Epidermal melanocyte (primary cell): ENCODE measurements around the gene ARFGAP1.
"Not testable (repeated sequence)": the region's sequence is repeated elsewhere in the genome, so short reads cannot be mapped to it uniquely, and the experiment has no call there.

Source experiments
- DNase-seq: peaks from one replicate; pipeline ENCODE4 v3.0.0; 2011; ENCODE audit warnings: low spot score; ENCODE audit not compliant: insufficient read length

Gene ARFGAP1

DNA sequence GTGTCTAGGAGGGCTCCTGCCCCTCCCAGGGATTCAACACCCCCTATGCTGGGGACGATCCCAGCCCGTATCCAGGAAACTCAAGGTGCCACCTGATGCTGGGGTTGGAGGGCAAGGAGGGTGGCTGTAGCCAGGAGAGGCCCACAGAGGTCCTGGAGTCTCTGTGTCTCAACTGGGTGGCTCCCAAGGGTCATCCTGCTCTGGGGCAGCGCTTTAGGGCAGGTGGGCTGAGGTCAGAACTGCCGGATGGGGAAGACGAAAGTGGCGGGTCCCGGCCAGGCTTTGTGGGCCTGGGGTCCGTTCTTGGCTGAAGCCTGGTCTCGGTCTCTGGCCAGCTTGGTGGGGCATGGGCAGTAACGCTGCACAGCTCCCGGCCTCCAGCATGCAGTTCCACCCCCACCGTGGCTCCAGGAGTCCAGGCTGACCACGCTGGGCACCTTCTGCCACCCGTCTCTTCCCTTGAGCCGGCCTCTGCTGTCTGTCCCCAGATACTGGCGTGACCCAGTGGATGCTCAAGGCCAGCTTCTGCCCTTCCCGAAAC lies 17.6 kb downstream of the ARFGAP1 start:
- no peak for DNase-seq

DNA sequence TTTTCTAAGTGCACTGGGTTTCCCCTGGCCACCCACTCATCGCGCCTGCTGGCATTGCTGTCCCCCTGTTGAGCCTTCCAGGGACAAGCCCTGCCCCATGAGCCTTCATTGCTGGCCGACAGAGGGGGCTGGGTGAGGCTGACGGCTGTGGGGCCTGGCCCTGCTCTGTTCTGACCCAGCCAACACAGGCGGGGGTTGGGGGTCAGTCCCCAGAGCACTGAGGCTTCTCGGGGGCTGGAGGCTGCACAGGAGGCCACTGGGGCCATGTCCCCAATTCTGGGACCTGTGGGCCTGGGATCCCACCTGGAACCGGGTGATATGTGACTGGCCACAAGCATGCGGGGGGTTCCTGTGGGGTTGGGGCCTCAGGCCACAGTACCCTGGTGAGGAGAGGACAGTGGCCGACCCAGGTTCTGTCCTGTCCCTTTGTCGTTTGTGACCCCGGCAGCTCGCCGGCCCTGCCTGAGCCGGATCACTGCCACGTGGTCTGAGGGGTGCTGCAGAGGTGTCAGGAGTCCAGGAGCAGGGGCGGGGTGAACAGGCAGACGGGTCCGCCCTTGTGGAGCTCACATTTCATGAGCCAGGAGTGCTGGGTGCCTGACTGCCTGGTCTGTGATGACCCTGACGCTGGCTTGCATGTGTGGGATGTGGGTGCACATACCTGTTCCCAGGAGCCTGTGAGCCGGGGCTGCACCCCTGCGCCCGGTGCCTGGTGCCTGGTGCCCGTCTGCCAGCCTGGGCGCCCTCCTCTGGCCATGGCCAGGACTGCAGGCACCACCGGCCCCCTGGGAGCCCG lies 18.3 kb downstream of the ARFGAP1 start:
- peak; percentile 84 for DNase-seq

DNA sequence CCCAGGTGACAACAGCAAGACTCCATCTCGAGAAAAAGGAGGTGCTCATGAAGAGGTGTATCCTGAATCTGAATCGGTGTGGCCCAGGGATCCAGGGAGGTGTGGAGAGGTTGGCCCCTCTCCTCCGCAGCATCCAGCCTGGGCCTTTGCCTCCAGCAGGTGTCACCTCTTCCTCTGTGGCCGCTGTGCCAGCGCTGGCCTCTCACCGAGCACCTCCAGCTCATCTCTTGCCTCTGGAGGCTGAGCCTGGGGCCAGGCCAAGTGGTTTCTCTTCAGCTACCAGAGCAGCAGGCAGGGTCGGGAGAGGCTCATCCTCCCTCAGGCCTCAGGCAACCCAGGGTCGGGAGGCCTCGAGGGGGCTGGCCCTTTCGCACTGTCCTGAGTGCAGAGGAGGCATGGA lies 19.2 kb downstream of the ARFGAP1 start:
- no peak for DNase-seq

DNA sequence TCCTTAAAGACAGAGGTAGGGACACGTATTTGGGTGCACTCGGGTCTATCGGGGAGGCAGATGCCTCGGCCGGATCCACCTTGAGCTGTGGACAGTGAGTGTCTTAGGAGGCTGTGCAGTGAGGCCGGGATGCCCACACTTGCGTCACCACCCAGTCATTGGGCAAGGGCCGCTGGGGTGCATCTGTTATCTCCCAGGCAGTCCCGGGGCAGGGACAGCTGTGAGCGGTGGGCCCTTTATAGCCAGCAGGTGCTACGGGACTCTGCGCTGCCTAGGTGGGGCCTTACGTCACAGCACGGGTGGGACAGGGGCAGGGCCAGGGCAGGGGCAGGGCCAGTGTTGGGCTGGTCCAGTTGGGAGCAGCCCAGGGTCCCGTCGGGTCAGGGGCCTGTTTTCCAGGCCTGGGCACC lies 19.7 kb downstream of the ARFGAP1 start:
- no peak for DNase-seq

DNA sequence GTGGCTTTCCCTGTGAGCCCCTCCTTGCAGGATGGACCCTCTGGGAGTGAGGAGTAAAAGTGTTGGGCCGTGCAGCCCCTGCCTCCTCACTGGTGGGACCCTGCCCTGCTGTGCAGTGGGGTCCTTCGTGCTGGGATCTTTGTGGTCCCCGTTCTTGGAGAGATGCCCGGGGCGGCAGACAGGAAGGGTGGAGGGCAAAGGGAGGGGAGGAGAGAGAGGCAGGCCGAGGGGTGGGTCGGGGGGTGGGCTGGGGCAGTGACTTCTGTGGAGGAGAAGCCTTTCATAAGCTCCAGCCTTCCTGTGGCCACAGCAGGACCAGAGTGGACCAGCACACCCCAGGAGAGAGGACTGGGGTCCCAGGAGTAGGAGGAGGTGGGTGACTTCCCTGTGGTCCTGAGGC lies 20.3 kb downstream of the ARFGAP1 start, which contains the start of gene COL20A1:
Gene COL20A1 (plus strand): TSS at position 283 of the 400 bp plus-strand sequence. CDS start 1,922 bp downstream, outside the sequence.
- no peak for DNase-seq

DNA sequence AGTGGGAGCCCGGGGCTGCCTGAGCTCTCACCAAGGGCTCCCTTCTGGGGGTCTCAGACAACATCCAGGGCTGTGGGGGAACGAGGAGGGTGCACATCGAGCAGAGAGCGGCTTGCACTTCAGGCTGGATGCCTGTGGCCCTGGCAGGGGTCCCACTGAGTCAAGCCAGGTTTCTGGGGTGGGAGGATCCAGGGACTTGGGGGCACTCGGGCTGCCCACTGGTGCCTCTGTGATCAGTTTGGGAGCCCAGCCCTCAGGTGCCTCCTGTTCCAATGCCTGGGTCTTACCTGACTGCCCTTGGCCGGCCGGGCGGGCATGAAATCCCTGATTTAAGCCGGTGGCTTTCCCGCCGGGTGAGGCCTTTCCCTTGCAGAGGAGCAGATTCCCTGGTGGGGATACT lies 20.8 kb downstream of the ARFGAP1 start:
- no peak for DNase-seq

DNA sequence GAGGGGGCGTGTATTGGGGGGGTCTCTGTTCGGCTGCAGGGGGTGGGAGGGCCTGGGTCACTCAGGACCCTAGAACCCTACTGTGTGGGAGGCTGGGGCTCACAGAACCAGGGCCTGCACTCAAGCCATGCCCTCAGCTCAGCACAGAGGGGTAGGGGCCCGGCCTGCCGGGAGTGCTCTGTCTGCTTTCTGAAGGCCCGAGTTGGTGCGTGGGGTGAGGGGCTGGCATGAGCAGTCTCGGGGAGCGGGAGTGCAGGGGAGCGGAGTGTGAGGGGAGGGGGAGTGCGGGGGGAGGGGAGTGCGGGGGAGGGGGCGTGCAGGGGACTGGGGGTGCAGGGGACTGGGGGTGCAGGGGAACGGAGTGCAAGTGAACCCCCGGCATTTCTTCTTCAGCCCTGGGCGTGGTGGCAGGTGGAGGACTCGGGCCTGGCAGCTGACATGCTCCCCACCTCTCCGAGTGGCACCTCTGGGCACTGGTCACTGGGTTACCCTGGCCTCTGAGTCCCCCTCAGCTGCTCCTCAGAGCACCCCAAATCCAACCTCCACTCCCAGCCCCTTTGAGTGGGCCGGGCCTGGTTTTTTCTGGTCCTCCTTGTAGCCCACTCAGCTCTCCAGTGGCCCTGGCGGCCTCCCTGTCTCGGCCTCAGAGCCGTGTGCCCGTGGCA lies 21.4 kb downstream of the ARFGAP1 start:
- DNase-seq: no peak

DNA sequence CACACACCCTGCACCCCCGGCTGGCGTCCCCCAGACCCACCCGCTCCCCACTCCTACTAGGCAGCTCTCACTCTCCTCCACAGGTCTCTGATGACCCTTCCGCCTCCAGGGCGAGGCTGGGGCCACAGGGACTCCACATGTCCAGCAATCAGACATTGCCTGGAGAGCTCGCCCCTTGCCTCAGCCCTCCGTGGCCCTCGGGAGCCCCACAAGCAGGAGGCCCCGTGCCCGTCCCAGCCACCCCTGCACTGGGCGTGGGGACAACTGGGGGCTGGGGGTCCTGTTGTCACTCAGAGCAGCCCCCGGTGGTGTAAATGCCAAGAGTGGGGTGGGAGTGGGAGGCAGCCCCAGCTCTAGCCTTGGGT lies 21.9 kb downstream of the ARFGAP1 start:
- DNase-seq: no peak

DNA sequence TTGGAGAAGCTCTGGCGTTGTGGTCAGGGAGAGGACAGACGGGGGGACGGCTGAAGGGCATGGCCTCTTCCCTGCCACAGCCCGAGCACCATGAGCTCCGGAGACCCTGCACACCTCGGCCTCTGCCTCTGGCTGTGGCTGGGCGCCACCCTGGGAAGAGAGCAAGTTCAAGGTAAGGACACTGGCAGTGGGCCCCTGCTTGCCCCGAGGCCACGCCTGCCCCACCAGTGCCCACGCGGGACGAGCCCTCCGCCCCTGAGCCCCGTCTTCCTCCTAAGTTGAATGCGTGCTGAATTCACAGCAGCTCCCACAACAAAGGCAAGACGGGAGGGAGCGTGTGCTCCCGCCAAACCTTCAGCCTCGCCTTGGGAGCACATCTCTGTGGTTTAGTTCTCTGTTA lies 22.4 kb downstream of the ARFGAP1 start:
- DNase-seq: no peak

DNA sequence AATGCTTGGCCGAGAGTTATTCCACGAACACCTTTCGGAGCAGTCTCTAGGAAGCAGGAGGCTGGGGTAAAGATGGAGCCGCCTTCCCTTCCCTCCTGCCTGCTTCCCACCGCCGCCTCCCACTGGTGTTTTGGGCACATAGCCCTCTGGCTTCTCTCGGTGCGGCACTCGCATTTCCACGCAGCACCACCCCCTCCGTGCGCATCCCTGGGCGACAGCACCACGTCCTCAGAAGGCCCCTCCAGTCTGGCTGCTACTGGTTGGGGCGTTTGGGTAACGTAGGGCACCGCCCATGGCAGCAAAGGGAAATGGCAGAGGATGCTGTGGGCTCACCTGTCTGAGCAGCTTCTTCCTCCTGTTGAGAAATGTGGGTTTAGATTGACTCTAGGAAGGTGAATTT lies 22.8 kb downstream of the ARFGAP1 start:
- DNase-seq: no peak

DNA sequence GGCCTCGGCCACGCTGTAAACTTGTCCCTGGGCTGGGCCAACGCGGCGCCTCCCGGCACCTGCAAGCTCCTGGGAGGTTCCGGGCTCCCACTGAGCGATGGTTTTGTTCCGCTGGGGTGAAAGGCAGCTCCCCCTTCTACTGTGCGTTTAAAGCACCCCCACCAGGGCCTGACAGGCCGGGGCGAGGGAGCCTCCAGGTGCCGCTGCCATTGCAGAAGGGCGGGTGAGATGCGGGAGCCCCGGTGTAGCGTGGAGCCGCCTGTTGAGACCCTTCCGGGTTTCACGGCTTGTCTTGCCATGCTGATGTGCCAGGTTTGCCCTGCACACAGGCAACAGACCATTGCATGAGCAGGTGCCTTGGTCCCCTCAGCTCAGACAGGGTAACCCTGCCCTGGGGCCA lies 23.2 kb downstream of the ARFGAP1 start:
- DNase-seq: no peak

DNA sequence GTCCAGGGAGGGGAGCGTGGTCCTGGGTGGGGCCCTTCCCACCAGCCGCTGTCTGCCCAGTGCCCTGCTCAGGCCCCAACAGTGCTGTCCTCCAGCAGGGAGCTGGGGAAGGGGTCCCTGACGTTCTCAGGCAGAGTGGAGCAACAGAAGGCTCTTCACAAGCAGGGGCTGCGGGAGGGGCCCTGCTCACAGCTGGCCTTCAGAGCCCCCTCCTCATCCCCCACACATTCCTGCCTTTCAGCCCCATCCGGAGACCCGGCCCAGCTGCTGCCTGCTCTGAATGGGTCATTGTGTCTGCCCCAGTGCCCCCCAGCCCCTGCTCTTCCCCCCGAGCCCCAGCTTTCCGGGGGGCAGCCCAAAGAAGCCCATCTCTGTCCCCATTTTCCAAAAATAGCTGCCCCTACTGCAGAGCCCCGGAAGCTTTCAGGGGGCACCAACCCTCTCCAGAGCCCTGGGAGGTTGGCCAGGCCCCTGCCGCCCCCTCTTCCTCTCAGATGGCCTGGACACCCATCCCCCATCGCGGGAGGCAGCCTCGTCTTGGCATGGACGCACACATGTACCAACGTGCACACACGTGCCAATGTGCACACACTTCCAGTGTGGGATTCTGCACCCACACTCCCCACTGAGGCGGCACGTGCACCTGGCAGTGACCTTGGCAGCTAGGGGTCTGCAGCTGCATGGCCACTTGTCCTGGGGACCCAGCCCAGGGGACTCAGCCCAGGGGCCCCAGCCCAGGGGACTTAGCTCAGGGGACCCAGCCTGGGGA lies 24.1 kb downstream of the ARFGAP1 start:
- DNase-seq: no peak

DNA sequence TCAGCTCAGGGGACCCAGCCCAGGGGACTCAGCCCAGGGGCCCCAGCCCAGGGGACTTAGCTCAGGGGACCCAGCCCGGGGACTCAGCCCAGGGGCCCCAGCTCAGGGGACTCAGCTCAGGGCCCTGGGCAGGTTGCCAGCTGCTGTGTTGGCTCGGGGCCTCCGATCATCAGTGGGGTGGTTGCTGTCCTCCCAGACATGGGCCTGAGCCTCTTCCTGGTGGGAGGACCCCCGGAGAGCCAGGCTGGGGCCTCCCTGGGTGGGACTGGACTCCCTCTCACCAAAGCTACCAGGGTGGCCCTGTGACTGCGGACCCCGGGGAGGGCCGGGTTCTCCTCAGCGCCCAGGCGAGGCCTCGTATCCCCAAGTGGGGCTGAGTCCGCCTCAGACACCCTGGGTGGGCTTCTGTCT lies 24.8 kb downstream of the ARFGAP1 start:
- no peak for DNase-seq

DNA sequence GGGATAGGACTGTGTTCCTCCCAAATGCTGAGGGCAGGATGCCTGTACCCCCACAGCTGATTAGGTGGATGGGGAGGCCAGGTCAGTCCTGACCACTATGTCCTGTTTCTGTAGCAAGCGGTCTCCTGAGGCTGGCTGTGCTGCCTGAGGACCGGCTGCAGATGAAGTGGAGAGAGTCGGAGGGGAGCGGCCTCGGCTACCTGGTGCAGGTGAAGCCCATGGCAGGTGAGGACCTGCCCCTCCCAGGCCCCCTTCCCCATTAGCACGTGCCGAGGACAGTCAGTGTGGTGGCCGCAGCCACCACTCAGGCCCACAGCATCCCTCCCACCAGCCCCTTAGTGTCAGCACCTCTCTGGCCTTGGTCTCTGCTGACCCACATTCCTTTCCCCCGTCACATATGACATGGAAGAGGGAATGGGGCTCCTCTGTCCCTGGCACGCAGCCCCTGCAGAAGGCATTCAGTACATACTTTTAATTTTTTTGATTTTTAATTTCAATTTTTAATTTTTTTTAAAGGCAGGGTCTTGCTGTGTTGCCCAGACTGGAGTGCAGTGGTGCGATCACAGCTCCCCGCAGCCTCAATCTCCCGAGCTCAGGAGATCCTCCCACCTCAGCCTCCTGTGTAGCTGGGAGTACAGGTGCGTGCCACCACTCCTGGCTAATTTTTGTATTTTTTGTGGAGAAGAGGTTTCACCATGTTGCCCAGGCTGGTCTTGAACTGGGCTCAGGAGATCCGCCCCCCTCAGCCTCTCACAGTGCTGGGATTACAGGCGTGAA lies 25.4 kb downstream of the ARFGAP1 start:
- DNase-seq: no peak

DNA sequence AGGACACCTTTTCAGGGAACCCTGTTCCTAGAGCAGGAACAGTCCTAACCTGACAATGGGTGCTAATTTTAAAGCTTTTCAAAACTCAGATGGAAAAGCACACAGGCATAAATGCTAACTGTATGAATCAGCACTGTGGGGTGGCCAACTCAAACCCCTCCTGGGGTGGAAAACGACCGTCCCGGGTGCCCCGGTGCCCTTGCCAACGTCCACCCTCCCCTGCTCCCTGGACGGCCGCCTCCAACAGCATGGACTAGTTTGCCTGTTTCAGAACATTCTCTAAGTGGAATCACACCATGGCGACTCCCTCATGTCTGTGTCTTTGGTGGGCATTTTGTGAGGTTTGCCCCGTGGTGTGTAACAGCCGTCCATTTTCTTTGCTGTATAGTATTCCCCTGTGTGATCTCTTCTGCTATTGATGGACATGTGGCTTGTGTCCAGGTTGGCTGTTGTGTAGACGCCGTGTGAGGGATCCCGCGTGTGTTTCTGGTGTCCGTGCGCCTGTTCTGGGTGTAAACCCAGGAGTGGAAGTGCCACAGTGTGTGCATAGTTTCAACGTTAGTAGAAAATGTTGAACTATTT lies 26.2 kb downstream of the ARFGAP1 start:
- DNase-seq: no peak

DNA sequence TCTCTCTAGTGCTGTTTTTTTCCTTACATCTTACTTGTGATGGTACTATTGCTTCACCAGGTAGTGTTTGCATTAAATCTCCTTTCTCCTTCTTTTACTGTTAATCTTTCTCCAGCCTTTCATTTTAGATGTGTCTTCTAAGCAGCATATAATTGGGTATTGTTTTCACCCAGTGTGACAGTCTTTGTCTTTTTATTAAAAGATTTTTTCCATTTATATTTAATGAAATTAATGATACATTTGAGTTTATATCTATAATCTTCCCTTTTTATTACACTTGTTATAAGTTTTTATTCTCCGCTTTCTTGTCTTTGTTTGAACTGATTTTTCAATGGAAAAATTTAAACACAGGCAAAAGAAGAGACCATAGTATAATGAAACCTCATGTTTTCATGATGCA lies 29.1 kb downstream of the ARFGAP1 start:
- no peak for DNase-seq

DNA sequence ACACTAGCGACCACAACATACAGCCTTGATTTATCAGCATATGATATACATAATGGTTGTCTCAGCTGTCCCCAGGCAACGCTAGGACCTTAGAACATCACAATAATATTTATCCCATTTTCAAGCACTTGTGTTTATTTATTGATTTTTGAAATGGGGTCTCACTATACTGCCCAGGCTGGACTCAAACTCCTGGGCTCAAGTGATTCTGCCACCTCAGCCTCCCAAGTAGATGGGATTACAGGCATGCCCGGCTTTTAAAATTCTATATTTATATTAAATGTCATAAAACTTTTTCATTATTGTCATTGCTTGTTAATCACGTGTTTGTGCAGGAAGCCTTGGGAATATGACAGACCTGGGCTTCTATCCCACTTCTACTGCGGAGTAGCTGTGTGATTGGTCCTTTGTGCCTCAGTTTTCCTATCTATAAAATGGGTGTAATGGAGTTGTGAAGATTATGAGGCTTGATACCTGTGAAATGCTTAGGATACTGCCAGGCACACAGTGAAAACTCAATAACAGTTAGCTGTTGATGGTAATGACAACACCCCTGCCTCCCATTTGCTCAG lies 30.6 kb downstream of the ARFGAP1 start:
- DNase-seq: no peak

DNA sequence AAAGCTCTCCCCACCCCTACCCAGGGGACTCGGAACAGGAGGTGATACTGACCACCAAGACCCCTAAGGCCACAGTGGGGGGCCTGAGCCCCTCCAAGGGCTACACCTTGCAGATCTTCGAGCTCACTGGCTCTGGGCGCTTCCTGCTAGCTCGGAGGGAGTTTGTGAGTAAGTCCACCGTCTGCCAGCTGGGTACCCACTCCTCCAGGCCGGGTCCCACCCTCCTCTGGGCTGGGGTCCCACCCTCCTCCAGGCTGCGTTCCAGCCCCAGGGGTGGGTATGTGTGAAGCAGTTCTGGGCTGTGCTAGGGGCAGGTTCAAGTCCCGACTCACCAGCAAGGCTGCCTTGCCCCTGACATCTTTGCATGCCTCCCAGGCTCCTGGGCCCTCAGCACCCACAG lies 32.8 kb downstream of the ARFGAP1 start:
- DNase-seq: no peak

DNA sequence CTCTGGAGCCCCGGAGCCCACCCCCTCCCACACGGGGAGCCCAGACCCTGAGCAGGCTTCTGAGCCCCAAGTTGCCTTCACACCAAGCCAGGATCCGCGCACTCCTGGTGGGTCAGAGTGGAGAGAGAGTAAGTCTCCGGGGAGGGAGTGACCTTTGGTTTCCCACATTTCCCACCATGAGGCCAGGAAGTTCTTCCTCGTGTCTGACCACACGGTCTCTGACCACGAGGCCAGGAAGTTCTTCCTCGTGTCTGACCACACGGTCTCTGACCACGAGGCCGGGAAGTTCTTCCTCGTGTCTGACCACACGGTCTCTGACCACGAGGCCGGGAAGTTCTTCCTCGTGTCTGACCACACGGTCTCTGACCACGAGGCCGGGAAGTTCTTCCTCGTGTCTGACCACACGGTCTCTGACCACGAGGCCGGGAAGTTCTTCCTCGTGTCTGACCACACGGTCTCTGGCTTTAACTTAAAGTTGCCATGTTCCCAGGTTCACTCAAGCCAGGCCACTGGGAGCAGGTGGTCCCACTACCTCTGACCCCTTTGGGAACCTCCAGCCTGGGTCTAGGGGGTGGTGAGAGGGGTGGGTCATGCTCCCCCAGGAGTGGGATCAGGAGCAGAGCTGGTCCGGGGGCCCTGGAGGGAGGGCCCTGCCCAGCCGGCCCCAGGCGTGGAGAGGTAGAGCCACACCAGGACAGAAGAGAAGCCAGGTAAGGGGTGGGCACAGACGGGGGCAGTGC lies 33.5 kb downstream of the ARFGAP1 start:
- not testable (repeated sequence) for DNase-seq
